GM12878 (cell line): ENCODE data around the gene TOP2A. TPM values are rescaled to one million over a fixed set of nuclear protein-coding genes. Genes with fewer than 3 reads are reported as not detected.
A peak's percentile ranks its signal among the peaks of the same experiment; 100 is the strongest.

Source experiments
- ASH2L ChIP-seq: fragments of 300-600, 200-600 bp; sonication (generic); IDR thresholded peaks from 2 replicates; pipeline ENCODE4 v1.6.1; 2017; ENCODE audit warnings: low read depth, mild to moderate bottlenecking, borderline replicate concordance
- CHD2 ChIP-seq: IDR thresholded peaks from 2 replicates; pipeline ENCODE4 v1.6.1; 2011; ENCODE audit warnings: low read depth, low read length, improper control_type of control experiment, borderline replicate concordance
- E4F1 ChIP-seq: fragments of 450-650 bp; IDR thresholded peaks from 2 replicates; pipeline ENCODE4 v1.6.1; 2018; ENCODE audit warnings: borderline replicate concordance, mild to moderate bottlenecking; ENCODE audit not compliant: partially characterized antibody
- IRF4 ChIP-seq: IDR thresholded peaks from 2 replicates; pipeline ENCODE4 v1.6.1; 2011; ENCODE audit warnings: low read depth, low read length
- KLF5 ChIP-seq: fragments of 450-650 bp; IDR thresholded peaks from 2 replicates; pipeline ENCODE4 v1.6.1; 2014; ENCODE audit warnings: mild to moderate bottlenecking; ENCODE audit not compliant: partially characterized antibody
- MYC ChIP-seq: IDR thresholded peaks from 2 replicates; pipeline ENCODE4 v1.6.1; 2011; ENCODE audit warnings: mild to moderate bottlenecking, low read length, moderate library complexity, inconsistent platforms; ENCODE audit not compliant: insufficient read depth, insufficient replicate concordance, insufficient read length, severe bottlenecking
- PML ChIP-seq: IDR thresholded peaks from 2 replicates; pipeline ENCODE4 v1.6.1; 2012; ENCODE audit warnings: low read length, inconsistent platforms
- POLR2AphosphoS5 ChIP-seq: IDR thresholded peaks from 2 replicates; pipeline ENCODE4 v1.6.1; 2011; ENCODE audit warnings: mild to moderate bottlenecking, low read length, inconsistent platforms
- SMAD1 ChIP-seq: fragments of 450-650 bp; IDR thresholded peaks from 2 replicates; pipeline ENCODE4 v1.6.1; 2018; ENCODE audit warnings: mild to moderate bottlenecking, low read depth; ENCODE audit not compliant: partially characterized antibody
- SPI1 ChIP-seq: IDR thresholded peaks from 2 replicates; pipeline ENCODE4 v1.6.1; 2011; ENCODE audit warnings: low read depth, mild to moderate bottlenecking, low read length, moderate library complexity, borderline replicate concordance; ENCODE audit not compliant: insufficient read depth
- SREBF2 ChIP-seq: IDR thresholded peaks from 2 replicates; pipeline ENCODE4 v1.6.1; 2012; ENCODE audit warnings: mild to moderate bottlenecking, low read length
- SUPT20H ChIP-seq: IDR thresholded peaks from 2 replicates; pipeline ENCODE4 v1.6.1; 2011; ENCODE audit warnings: low read depth, mild to moderate bottlenecking, low read length, moderate library complexity, borderline replicate concordance; ENCODE audit not compliant: control insufficient read depth
- USF2 ChIP-seq: IDR thresholded peaks from 2 replicates; pipeline ENCODE4 v1.6.1; 2011; ENCODE audit warnings: low read depth, low read length, improper control_type of control experiment, borderline replicate concordance
- ZNF217 ChIP-seq: fragments of 450-650 bp; IDR thresholded peaks from 2 replicates; pipeline ENCODE4 v1.6.1; 2017; ENCODE audit warnings: antibody characterized with exemption, mild to moderate bottlenecking
- polyA plus RNA-seq, 11 experiments: library from polyadenylated mRNA; depleted of rRNA in 4 of 11; unstranded in 6 of 11; stranded (reverse) in 5 of 11; fragments of >200 nt; fragmentation: Nextera tagmentation in 4 of 11; fragmentation: Illumina TruSeq in 1 of 11; extraction: Ambion mirVana in 4 of 11; extraction: Trizol in 1 of 11; gene quantifications; 1 replicate in 1 of 11; 2 replicates in 10 of 11; pipeline versions ENCODE4 v1.2.1 to v1.2.3, GENCODE V29; 2011 to 2016; ENCODE audit warnings: inconsistent platforms in 2 of 11, missing spikeins in 2 of 11, low read depth in 1 of 11
- total RNA-seq, 4 experiments: library from RNA; depleted of rRNA in 3 of 4; stranded (reverse); fragments of >200 nt in 3 of 4; fragmentation: Illumina TruSeq in 1 of 4; extraction: Trizol in 1 of 4; gene quantifications; 2 replicates each; pipeline versions ENCODE4 v1.2.1 to v1.2.3, GENCODE V29; 2013 to 2021
- TF ChIP-seq, protein P1 (sequence below): fragments of 450-650 bp; conservative IDR thresholded peaks from 2 replicates; pipeline ENCODE4 v1.6.1; 2017; ENCODE audit warnings: mild to moderate bottlenecking, moderate library complexity
- TF ChIP-seq, protein P2 (sequence below): fragments of 450-650 bp; IDR thresholded peaks from 2 replicates; pipeline ENCODE4 v1.6.1; 2017; ENCODE audit warnings: low read depth, mild to moderate bottlenecking, moderate library complexity

Gene TOP2A
- total and polyA plus RNA-seq, 10 of the 15 experiments (the other 5 are each of a cell fraction or from before 2014, with no cell fraction given): 117 to 275 (median 232) TPM

GRCh38 chr17:40443196-40443987, 25.7 kb upstream of the TOP2A start, which contains the start of gene IGFBP4 (continued):
- TF ChIP-seq ZNF217 (peak; percentile 57; the same call in 1 of the 2 replicates), SMAD1 (no peak), SREBF2 (no peak), IRF4 (no peak), ASH2L (no peak), E4F1 (no peak), SPI1 (no peak), USF2 (no peak), KLF5 (no peak), PML (no peak), SUPT20H (no peak), MYC (no peak), CHD2 (no peak), POLR2AphosphoS5 (no peak)
- TF ChIP-seq, protein P1, sequence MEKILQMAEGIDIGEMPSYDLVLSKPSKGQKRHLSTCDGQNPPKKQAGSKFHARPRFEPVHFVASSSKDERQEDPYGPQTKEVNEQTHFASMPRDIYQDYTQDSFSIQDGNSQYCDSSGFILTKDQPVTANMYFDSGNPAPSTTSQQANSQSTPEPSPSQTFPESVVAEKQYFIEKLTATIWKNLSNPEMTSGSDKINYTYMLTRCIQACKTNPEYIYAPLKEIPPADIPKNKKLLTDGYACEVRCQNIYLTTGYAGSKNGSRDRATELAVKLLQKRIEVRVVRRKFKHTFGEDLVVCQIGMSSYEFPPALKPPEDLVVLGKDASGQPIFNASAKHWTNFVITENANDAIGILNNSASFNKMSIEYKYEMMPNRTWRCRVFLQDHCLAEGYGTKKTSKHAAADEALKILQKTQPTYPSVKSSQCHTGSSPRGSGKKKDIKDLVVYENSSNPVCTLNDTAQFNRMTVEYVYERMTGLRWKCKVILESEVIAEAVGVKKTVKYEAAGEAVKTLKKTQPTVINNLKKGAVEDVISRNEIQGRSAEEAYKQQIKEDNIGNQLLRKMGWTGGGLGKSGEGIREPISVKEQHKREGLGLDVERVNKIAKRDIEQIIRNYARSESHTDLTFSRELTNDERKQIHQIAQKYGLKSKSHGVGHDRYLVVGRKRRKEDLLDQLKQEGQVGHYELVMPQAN: peak; percentile 55; the same call in 1 of the 2 replicates
- TF ChIP-seq, protein P2, sequence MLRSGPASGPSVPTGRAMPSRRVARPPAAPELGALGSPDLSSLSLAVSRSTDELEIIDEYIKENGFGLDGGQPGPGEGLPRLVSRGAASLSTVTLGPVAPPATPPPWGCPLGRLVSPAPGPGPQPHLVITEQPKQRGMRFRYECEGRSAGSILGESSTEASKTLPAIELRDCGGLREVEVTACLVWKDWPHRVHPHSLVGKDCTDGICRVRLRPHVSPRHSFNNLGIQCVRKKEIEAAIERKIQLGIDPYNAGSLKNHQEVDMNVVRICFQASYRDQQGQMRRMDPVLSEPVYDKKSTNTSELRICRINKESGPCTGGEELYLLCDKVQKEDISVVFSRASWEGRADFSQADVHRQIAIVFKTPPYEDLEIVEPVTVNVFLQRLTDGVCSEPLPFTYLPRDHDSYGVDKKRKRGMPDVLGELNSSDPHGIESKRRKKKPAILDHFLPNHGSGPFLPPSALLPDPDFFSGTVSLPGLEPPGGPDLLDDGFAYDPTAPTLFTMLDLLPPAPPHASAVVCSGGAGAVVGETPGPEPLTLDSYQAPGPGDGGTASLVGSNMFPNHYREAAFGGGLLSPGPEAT: no peak
